PC-9 (cell line): ENCODE measurements around the gene SCAPER. TPM values are rescaled to one million over a fixed set of nuclear protein-coding genes. Genes with fewer than 3 reads are reported as not detected.

Source experiments
- BruUV-seq: library from RNA; stranded (reverse); fragments of 400-500 nt; replicated peaks from 2 replicates; lab custom pipeline; 2021; lab: Mats Ljungman, UMichigan
- CTCF ChIA-PET: fragments of 300-600 bp; sonication (Branson Sonifier 250); formaldehyde crosslinking; loops from one replicate; lab custom pipeline; 2022; ENCODE audit warnings: antibody characterized with exemption; lab: Charles Lee
- POLR2A ChIA-PET: fragments of 300-600 bp; sonication (Branson Sonifier 250); formaldehyde crosslinking; loops from one replicate; lab custom pipeline; 2022; ENCODE audit warnings: antibody characterized with exemption; ENCODE audit not compliant: unreplicated experiment; lab: Charles Lee
- DNase-seq, 2 experiments: peaks; one replicate each; pipeline versions ENCODE4 v3.0.0 to v3.0.0-alpha.2; 2015 to 2022; ENCODE audit warnings: mixed read lengths in 1 of 2
- H2AFZ ChIP-seq: fragments of 200-600 bp; sonication (generic); 2 replicates; pipeline ENCODE4 v1.8.1; 2017; ENCODE audit warnings: antibody characterized with exemption
- H3F3A ChIP-seq: fragments of 200-600 bp; sonication (generic); 2 replicates; pipeline ENCODE4 v1.8.1; 2017; ENCODE audit warnings: antibody characterized with exemption, mild to moderate bottlenecking, low read depth; ENCODE audit not compliant: insufficient read depth
- H3K27ac ChIP-seq: fragments of 200-600 bp; sonication (generic); 2 replicates; pipeline ENCODE4 v1.6.1; 2016; ENCODE audit warnings: mixed run types
- H3K27me3 ChIP-seq: fragments of 200-600 bp; sonication (generic); 2 replicates; pipeline ENCODE4 v1.6.1; 2016; ENCODE audit warnings: low read depth, mixed run types; ENCODE audit not compliant: insufficient read depth
- H3K36me3 ChIP-seq: fragments of 200-600 bp; sonication (generic); 2 replicates; pipeline ENCODE4 v1.6.1; 2016; ENCODE audit warnings: low read depth, mixed run types
- H3K4me1 ChIP-seq: fragments of 200-600 bp; sonication (generic); replicated peaks from 2 replicates; pipeline ENCODE4 v1.6.1; 2016; ENCODE audit warnings: mixed run types; ENCODE audit not compliant: insufficient read depth
- H3K4me2 ChIP-seq: fragments of 200-600 bp; sonication (generic); 2 replicates; pipeline ENCODE4 v1.6.1; 2017; ENCODE audit warnings: mixed run types
- H3K4me3 ChIP-seq: fragments of 200-600 bp; sonication (generic); 2 replicates; pipeline ENCODE4 v1.6.1; 2016; ENCODE audit warnings: mixed run types
- H3K79me2 ChIP-seq: fragments of 200-600 bp; sonication (generic); 2 replicates; pipeline ENCODE4 v1.6.1; 2017; ENCODE audit warnings: low read depth, mixed run types
- H3K9me2 ChIP-seq: fragments of 200-600 bp; sonication (generic); 2 replicates; pipeline ENCODE4 v1.8.1; 2017; ENCODE audit warnings: mild to moderate bottlenecking; ENCODE audit not compliant: insufficient read depth
- H3K9me3 ChIP-seq: fragments of 200-600 bp; sonication (generic); 2 replicates; pipeline ENCODE4 v1.8.1; 2016; ENCODE audit warnings: low read depth; ENCODE audit not compliant: insufficient read depth
- H4K20me1 ChIP-seq: fragments of 200-600 bp; sonication (generic); 2 replicates; pipeline ENCODE4 v1.8.1; 2017; ENCODE audit not compliant: insufficient read depth
- CTCF ChIP-seq: fragments of 200-600 bp; sonication (generic); conservative IDR thresholded peaks from 2 replicates; pipeline ENCODE4 v1.6.1; 2017; ENCODE audit warnings: mixed run types, antibody characterized with exemption, mild to moderate bottlenecking, moderate library complexity
- EZH2 ChIP-seq: fragments of 200-600 bp; sonication (generic); IDR thresholded peaks from 2 replicates; pipeline ENCODE4 v1.8.0; 2017; ENCODE audit warnings: antibody characterized with exemption, low read depth
- intact Hi-C: fragments of 100-400 bp; cut with micrococcal nuclease; formaldehyde crosslinking; loops from one replicate; pipeline ENCODE4 v1.10.0; 2022; ENCODE audit not compliant: unreplicated experiment
- total RNA-seq: library from RNA; stranded (reverse); gene quantifications from 2 replicates; pipeline ENCODE4 v1.2.3, GENCODE V29; 2021

Gene SCAPER
- total RNA-seq, 1 experiment from 2014 or later: 18.7 TPM

GRCh38 chr15:76345583-76345879 lies 559.6 kb downstream of the SCAPER start:
- H3K4me3 ChIP-seq: peak overlapping the region; percentile 67; the same call in 1 of the 2 replicates
- H3K36me3 ChIP-seq: no peaks in the 10 kb centered on the region
- H3K27me3 ChIP-seq: no peaks in the 10 kb centered on the region
- H3K4me1 ChIP-seq: peaks cover 32% of the 10 kb centered on the region
- intact Hi-C loops: loop anchor here (5.0 kb wide), 1 partner anchor 33 kb away; the partner anchor contains the start of gene ETFA
- H3K9me2 ChIP-seq: no peaks in the 10 kb centered on the region
- TSS peak; percentile 19 for BruUV-seq
- H3K79me2 ChIP-seq: no peaks in the 10 kb centered on the region
- peak overlapping the region; percentile 92 for H3K4me2 ChIP-seq
- ChIA-PET CTCF (interaction anchor here (0.6 to 0.7 kb wide), 2 partner anchors 15 to 102 kb away, joined by 4 read pairs; no protein-coding TSS in a partner anchor), POLR2A (interaction anchor here (0.5 kb wide), 1 partner anchor 33 kb away, joined by 3 read pairs; no protein-coding TSS in a partner anchor)
- H2AFZ ChIP-seq: peak overlapping the region; percentile 98
- no peaks in the 10 kb centered on the region for H3K9me3 ChIP-seq
- TF ChIP-seq EZH2 (no peak), CTCF (no peak)
- no peaks in the 10 kb centered on the region for H4K20me1 ChIP-seq
- H3F3A ChIP-seq: peaks cover 24% of the 10 kb centered on the region; the same call in 1 of the 2 replicates
- no peak for DNase-seq
- no peak overlapping the region for H3K27ac ChIP-seq

GRCh38 chr15:76344893-76345582 lies 560.1 kb downstream of the SCAPER start:
- BruUV-seq: no TSS peak
- H3K9me2 ChIP-seq: no peaks in the 10 kb centered on the region
- peak overlapping the region; percentile 98 for H2AFZ ChIP-seq
- no peaks in the 10 kb centered on the region for H3K9me3 ChIP-seq
- no peaks in the 10 kb centered on the region for H3K36me3 ChIP-seq
- intact Hi-C loops: loop anchor here (5.0 kb wide), 1 partner anchor 33 kb away; the partner anchor contains the start of gene ETFA
- no peaks in the 10 kb centered on the region for H3K79me2 ChIP-seq
- ChIA-PET POLR2A (interaction anchor here (0.5 kb wide), 1 partner anchor 32 kb away, joined by 3 read pairs; no protein-coding TSS in a partner anchor), CTCF (interaction anchor here (0.6 to 0.7 kb wide), 2 partner anchors 15 to 103 kb away, joined by 4 read pairs; no protein-coding TSS in a partner anchor)
- TF ChIP-seq EZH2: no peak
- no peak for TF ChIP-seq CTCF
- no peaks in the 10 kb centered on the region for H3K27me3 ChIP-seq
- H3F3A ChIP-seq: peaks cover 21% of the 10 kb centered on the region; the same call in 1 of the 2 replicates
- H3K27ac ChIP-seq: no peak overlapping the region
- H4K20me1 ChIP-seq: no peaks in the 10 kb centered on the region
- no peak overlapping the region for H3K4me3 ChIP-seq
- peak overlapping the region; percentile 92 for H3K4me2 ChIP-seq
- DNase-seq: no peak
- peaks cover 28% of the 10 kb centered on the region for H3K4me1 ChIP-seq

- Histone ChIP-seq H3K4me2 (no peak overlapping the region), H3K4me1 (peaks cover 13% of the 10 kb centered on the region), H3K4me3 (no peak overlapping the region), H3F3A (peaks cover 7% of the 10 kb centered on the region; the same call in 1 of the 2 replicates), H3K9me3 (no peaks in the 10 kb centered on the region), H3K27ac (no peak overlapping the region), H3K9me2 (no peaks in the 10 kb centered on the region), H3K79me2 (no peaks in the 10 kb centered on the region), H3K36me3 (no peaks in the 10 kb centered on the region), H2AFZ (no peak overlapping the region), H4K20me1 (no peaks in the 10 kb centered on the region), H3K27me3 (no peaks in the 10 kb centered on the region)
- ChIA-PET POLR2A (no interaction called here), CTCF (no interaction called here)
- TF ChIP-seq EZH2 (no peak), CTCF (no peak)
- intact Hi-C loops: no loop called here
- no peak for DNase-seq
- no TSS peak for BruUV-seq
Observed at GRCh38 chr15:76343313-76343996, 561.7 kb downstream of the SCAPER start.
